GM19452 (cell line): ENCODE results near the gene TOM1L2.
"Not testable (repeated sequence)": the region's sequence is repeated elsewhere in the genome, so short reads cannot be mapped to it uniquely, and the experiment has no call there.

ENCODE experiments used
- ATAC-seq: cut with Tn5 transposase; IDR thresholded peaks from one replicate; pipeline ENCODE4 v1.9.1; 2021; ENCODE audit not compliant: unreplicated experiment

The TOM1L2 gene

GRCh38 chr17:17924857-17925250, 47.3 kb downstream of the TOM1L2 start:
- ATAC-seq = no peak

- ATAC-seq = no peak
These were observed 47.9 kb downstream of the TOM1L2 start for GRCh38 chr17:17924131-17924856.

GRCh38 chr17:17922070-17922614, 50.1 kb downstream of the TOM1L2 start:
- ATAC-seq = no peak

- no peak for ATAC-seq
These were observed 50.8 kb downstream of the TOM1L2 start for GRCh38 chr17:17921192-17922069.

GRCh38 chr17:17919169-17920107, 52.8 kb downstream of the TOM1L2 start:
- ATAC-seq = no peak

GRCh38 chr17:17917394-17917793, 54.8 kb downstream of the TOM1L2 start:
- ATAC-seq = no peak

GRCh38 chr17:17915183-17915582, 57.0 kb downstream of the TOM1L2 start:
- ATAC-seq = no peak

- peak; percentile 56 for ATAC-seq
These were observed 58.4 kb downstream of the TOM1L2 start for GRCh38 chr17:17913695-17914332.

GRCh38 chr17:17912336-17912735, 59.9 kb downstream of the TOM1L2 start:
- not testable (repeated sequence) for ATAC-seq

- no peak for ATAC-seq
These were observed 61.1 kb downstream of the TOM1L2 start for GRCh38 chr17:17911001-17911613.

GRCh38 chr17:17910060-17910459, 62.1 kb downstream of the TOM1L2 start:
- ATAC-seq = no peak

GRCh38 chr17:17909078-17909477, 63.1 kb downstream of the TOM1L2 start:
- no peak for ATAC-seq

GRCh38 chr17:17907469-17907868, 64.7 kb downstream of the TOM1L2 start:
- ATAC-seq = no peak

GRCh38 chr17:17906418-17907215, 65.6 kb downstream of the TOM1L2 start:
- no peak for ATAC-seq

- ATAC-seq = no peak
These were observed 67.2 kb downstream of the TOM1L2 start for GRCh38 chr17:17905036-17905320.

- ATAC-seq = no peak
These were observed 67.8 kb downstream of the TOM1L2 start for GRCh38 chr17:17904166-17905035.

GRCh38 chr17:17902877-17903276, 69.3 kb downstream of the TOM1L2 start:
- ATAC-seq = no peak

GRCh38 chr17:17902376-17902775, 69.8 kb downstream of the TOM1L2 start:
- ATAC-seq = no peak
